K562 (cell line): ENCODE data around the gene STIL. TPM values are rescaled to one million over a fixed set of nuclear protein-coding genes. Genes with fewer than 3 reads are reported as not detected.

Experiments used
- E2F6 ChIP-seq, 2 experiments: IDR thresholded peaks; 2 replicates each; pipeline ENCODE4 v1.6.1; 2011; ENCODE audit warnings: borderline replicate concordance in 1 of 2, control low read depth in 1 of 2, low read depth in 1 of 2, low read length in 1 of 2, mild to moderate bottlenecking in 1 of 2, mixed read lengths in 1 of 2, moderate library complexity in 1 of 2; ENCODE audit not compliant: insufficient read depth in 1 of 2, insufficient read length in 1 of 2, poor library complexity in 1 of 2, severe bottlenecking in 1 of 2; ENCODE audit errors: extremely low read depth in 1 of 2
- FUS ChIP-seq: fragments of 200-400 bp; formaldehyde crosslinking; optimal IDR thresholded peaks from 2 replicates; pipeline ENCODE3; 2017; ENCODE audit warnings: low read depth, low read length
- GATAD2A ChIP-seq: fragments of 450-650 bp; IDR thresholded peaks from 2 replicates; pipeline ENCODE4 v1.6.1; 2017
- HDAC2 ChIP-seq: fragments of 450-650 bp; IDR thresholded peaks from 2 replicates; pipeline ENCODE4 v1.6.1; 2016; ENCODE audit warnings: mild to moderate bottlenecking
- PKNOX1 ChIP-seq: fragments of 450-650 bp; IDR thresholded peaks from 2 replicates; pipeline ENCODE4 v1.6.1; 2016
- PRDM10 ChIP-seq: fragments of 450-650 bp; IDR thresholded peaks from 2 replicates; pipeline ENCODE4 v1.6.1; 2018; ENCODE audit not compliant: partially characterized antibody
- RAD21 ChIP-seq, 2 experiments: fragments of 250-450 bp in 1 of 2; fragments of 450-650 bp in 1 of 2; sonication (Bioruptor Pico) in 1 of 2; formaldehyde crosslinking in 1 of 2; IDR thresholded peaks in 1 of 2; conservative IDR thresholded peaks in 1 of 2; 2 replicates each; pipeline versions ENCODE4 v1.4.0 to v1.8.0; 2020 to 2022; ENCODE audit warnings: mild to moderate bottlenecking in 2 of 2, moderate library complexity in 1 of 2
- TEAD4 ChIP-seq, 2 experiments: sonication (generic) in 1 of 2; formaldehyde crosslinking in 1 of 2; IDR thresholded peaks; 2 replicates each; pipeline versions ENCODE4 v1.6.1 to v1.8.0; 2012 to 2022; ENCODE audit warnings: borderline replicate concordance in 1 of 2, inconsistent platforms in 1 of 2, low read length in 1 of 2, mild to moderate bottlenecking in 1 of 2, missing genetic modification reagents in 1 of 2
- XRCC4 ChIP-seq: IDR thresholded peaks from one replicate; pipeline ENCODE4 v1.6.1; 2011; ENCODE audit not compliant: insufficient read depth, insufficient read length; ENCODE audit errors: extremely low read depth
- ZBTB2 ChIP-seq: fragments of 450-650 bp; IDR thresholded peaks from 2 replicates; pipeline ENCODE4 v1.6.1; 2016; ENCODE audit warnings: antibody characterized with exemption
- polyA plus RNA-seq, 8 experiments: library from polyadenylated mRNA; depleted of rRNA in 4 of 8; stranded (reverse) in 5 of 8; unstranded in 3 of 8; fragments of >200 nt; fragmentation: Nextera tagmentation in 2 of 8; fragmentation: Illumina TruSeq in 1 of 8; extraction: Ambion mirVana in 2 of 8; extraction: Trizol in 1 of 8; gene quantifications; 2 replicates each; pipeline versions ENCODE4 v1.2.1 to v1.2.3, GENCODE V29; 2011 to 2014; ENCODE audit warnings: inconsistent platforms in 1 of 8, missing spikeins in 1 of 8
- total RNA-seq, 7 experiments: library from RNA; depleted of rRNA in 6 of 7; stranded (reverse); fragments of >200 nt in 6 of 7; fragmentation: Illumina TruSeq in 2 of 7; extraction: Trizol in 2 of 7; gene quantifications; 2 replicates each; pipeline versions ENCODE4 v1.2.1 to v1.2.3, GENCODE V29; 2011 to 2021; ENCODE audit warnings: low replicate concordance in 1 of 7

Gene STIL
- total and polyA plus RNA-seq, 9 of the 15 experiments (the other 6 are each of a cell fraction or from before 2014, with no cell fraction given): 10.5 to 77.4 (median 39.6) TPM

- TF ChIP-seq PRDM10 (peak; percentile 38), PKNOX1 (no peak), TEAD4 (IDR thresholded peaks at IDR 0.05; ENCODE audit: low read length) (peak; percentile 53; the same call in 1 of the 2 replicates), TEAD4 (CRISPR knock-in tag; IDR thresholded peaks at IDR 0.05; ENCODE audit: borderline replicate concordance) (no peak), RAD21 (CRISPR knock-in tag; conservative IDR thresholded peaks at IDR 0.05 in 1 of 2, IDR thresholded peaks at IDR 0.05 in 1 of 2) (peak in 1 of 2 experiments; percentile 20; a peak in 1 of 4 replicates), HDAC2 (peak; percentile 7), E2F6 (IDR thresholded peaks at IDR 0.05; ENCODE audit: borderline replicate concordance in 1 of 2, extremely low read depth in 1 of 2, insufficient read depth in 1 of 2, insufficient read length in 1 of 2, low read depth in 1 of 2, low read length in 1 of 2, poor library complexity in 1 of 2, severe bottlenecking in 1 of 2) (peak in 1 of 2 experiments; percentile 69), GATAD2A (no peak), FUS (no peak), ZBTB2 (no peak), XRCC4 (no peak)
These were observed 19.6 kb upstream of the STIL start, which contains the start of gene CMPK1 (continued) for GRCh38 chr1:47333578-47333921.
